Measurements from ENCODE around the gene PCNA.
A peak's percentile ranks its signal among the peaks of the same experiment; 100 is the strongest.
"Not testable (repeated sequence)": the region's sequence is repeated elsewhere in the genome, so short reads cannot be mapped to it uniquely, and the experiment has no call there.

PCNA gene

DNA sequence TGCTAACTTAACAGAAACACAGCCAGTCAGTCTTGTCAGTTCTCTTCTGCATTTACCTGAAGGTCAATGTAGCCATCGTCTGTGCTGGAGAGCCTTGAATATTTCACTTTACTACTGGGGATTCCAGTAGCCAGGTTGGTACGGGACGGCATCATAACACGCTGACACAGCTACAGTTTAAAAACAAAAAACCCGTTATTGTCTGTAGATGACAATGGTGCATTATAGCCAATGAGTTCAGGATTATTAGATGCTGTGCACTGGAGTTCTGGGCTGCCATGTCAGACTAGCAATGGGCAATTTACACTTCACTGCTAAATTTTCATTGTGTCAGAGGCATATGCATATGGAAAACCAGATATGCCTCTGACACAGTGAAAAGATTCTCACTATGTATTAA is 10.5 kb downstream of the PCNA start:
- H3K36me3 ChIP-seq (ENCODE audit: control insufficient read depth, low read length): peaks cover 77% of the 10 kb centered on the region
- TF ChIP-seq EZH2phosphoT487 (IDR thresholded peaks at IDR 0.05; ENCODE audit: borderline replicate concordance, low read length): no peak
- TF ChIP-seq, protein P1, sequence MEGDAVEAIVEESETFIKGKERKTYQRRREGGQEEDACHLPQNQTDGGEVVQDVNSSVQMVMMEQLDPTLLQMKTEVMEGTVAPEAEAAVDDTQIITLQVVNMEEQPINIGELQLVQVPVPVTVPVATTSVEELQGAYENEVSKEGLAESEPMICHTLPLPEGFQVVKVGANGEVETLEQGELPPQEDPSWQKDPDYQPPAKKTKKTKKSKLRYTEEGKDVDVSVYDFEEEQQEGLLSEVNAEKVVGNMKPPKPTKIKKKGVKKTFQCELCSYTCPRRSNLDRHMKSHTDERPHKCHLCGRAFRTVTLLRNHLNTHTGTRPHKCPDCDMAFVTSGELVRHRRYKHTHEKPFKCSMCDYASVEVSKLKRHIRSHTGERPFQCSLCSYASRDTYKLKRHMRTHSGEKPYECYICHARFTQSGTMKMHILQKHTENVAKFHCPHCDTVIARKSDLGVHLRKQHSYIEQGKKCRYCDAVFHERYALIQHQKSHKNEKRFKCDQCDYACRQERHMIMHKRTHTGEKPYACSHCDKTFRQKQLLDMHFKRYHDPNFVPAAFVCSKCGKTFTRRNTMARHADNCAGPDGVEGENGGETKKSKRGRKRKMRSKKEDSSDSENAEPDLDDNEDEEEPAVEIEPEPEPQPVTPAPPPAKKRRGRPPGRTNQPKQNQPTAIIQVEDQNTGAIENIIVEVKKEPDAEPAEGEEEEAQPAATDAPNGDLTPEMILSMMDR (IDR thresholded peaks at IDR 0.05; ENCODE audit: low read depth, low read length, poor library complexity, severe bottlenecking): no peak
- no peaks in the 10 kb centered on the region for H3K27me3 ChIP-seq (ENCODE audit: control insufficient read depth, low read length)
- peaks cover 16% of the 10 kb centered on the region for H3K4me1 ChIP-seq (ENCODE audit: control insufficient read depth, low read length)
- H3K4me2 ChIP-seq (ENCODE audit: low read length): no peak overlapping the region
- H3K27ac ChIP-seq (ENCODE audit: low read depth, low read length): no peak overlapping the region
- H3F3A ChIP-seq (ENCODE audit: control insufficient read depth, insufficient read depth): peaks cover 21% of the 10 kb centered on the region
- H3K79me2 ChIP-seq (ENCODE audit: control insufficient read depth, low read length): peaks cover 32% of the 10 kb centered on the region
- no peaks in the 10 kb centered on the region for H3K9me2 ChIP-seq (replicated peaks; ENCODE audit: control insufficient read depth, low read length)
- no peak overlapping the region for H3K4me3 ChIP-seq (ENCODE audit: low read length)
- no peaks in the 10 kb centered on the region for H3K9me3 ChIP-seq (ENCODE audit: control insufficient read depth, insufficient read depth, low read length)
- H4K20me1 ChIP-seq (ENCODE audit: control insufficient read depth, insufficient read depth, low read depth, low read length): no peaks in the 10 kb centered on the region

DNA sequence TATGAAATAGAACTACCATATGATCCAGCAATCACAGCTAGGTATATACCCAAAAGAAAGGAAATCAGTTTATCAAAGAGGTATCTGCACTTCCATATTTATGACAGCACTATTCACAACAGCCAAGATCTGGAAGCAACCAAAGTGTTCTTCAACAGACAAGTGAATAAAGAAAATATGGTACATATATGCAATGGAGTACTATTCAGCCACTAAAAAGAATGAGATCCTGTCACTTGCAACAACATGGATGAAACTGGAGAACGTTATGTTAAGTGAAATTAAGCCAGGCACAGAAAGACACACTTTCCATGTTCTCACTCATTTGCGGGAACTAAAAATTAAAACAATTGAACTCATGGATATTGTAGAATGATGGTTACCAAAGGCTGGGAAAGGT is 15.3 kb downstream of the PCNA start:
- Histone ChIP-seq H4K20me1 (ENCODE audit: control insufficient read depth, insufficient read depth, low read depth, low read length) (0 out of 2 replicates have a peak, but pooled peaks cover 3% of the 10 kb centered on the region), H3K4me3 (ENCODE audit: low read length) (no peak overlapping the region), H3K79me2 (ENCODE audit: control insufficient read depth, low read length) (peaks cover 11% of the 10 kb centered on the region), H3K9me2 (replicated peaks; ENCODE audit: control insufficient read depth, low read length) (no peaks in the 10 kb centered on the region), H3K36me3 (ENCODE audit: control insufficient read depth, low read length) (peaks cover 88% of the 10 kb centered on the region), H3K27me3 (ENCODE audit: control insufficient read depth, low read length) (no peaks in the 10 kb centered on the region), H3K9me3 (ENCODE audit: control insufficient read depth, insufficient read depth, low read length) (no peaks in the 10 kb centered on the region), H3K4me2 (ENCODE audit: low read length) (no peak overlapping the region), H3K4me1 (ENCODE audit: control insufficient read depth, low read length) (no peaks in the 10 kb centered on the region), H3F3A (ENCODE audit: control insufficient read depth, insufficient read depth) (peaks cover 17% of the 10 kb centered on the region; the same call in 1 of the 2 replicates), H3K27ac (ENCODE audit: low read depth, low read length) (no peak overlapping the region)
- TF ChIP-seq, protein P1 (IDR thresholded peaks at IDR 0.05; ENCODE audit: low read depth, low read length, poor library complexity, severe bottlenecking): no peak

DNA sequence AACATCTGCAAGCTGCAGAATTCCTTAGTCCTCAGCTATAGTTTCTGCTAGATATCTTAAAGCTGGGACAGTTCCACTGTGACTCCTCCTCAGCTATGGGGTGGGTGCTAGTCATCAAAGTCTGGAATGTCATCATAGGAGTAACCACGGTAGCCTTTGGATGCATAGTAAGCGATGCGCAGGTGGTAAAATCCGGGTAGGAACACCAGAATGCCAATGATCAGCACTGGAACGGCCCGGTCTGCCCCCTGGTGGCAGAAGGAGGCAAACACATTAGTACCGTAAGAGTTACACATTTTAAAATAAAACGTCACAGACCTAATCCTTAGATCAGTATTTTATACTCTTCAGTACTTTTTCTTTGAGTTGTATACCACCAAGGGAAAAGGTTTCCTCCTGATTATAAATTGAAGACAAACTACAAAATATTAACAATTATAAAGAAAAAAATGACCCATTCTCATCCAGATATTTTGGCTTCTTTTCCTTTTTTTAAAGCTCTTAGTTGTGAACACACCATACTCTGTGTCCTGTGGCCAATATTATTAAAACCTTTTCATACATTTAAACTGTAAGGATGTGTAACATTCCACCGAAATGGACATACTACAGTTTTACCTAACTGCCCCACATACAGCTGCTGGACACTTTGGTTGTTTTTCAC is 18.9 kb downstream of the PCNA start:
- no peaks in the 10 kb centered on the region for H3K9me2 ChIP-seq (replicated peaks; ENCODE audit: control insufficient read depth, low read length)
- peaks cover 14% of the 10 kb centered on the region; the same call in 1 of the 2 replicates for H3F3A ChIP-seq (ENCODE audit: control insufficient read depth, insufficient read depth)
- H3K4me3 ChIP-seq (ENCODE audit: low read length): no peak overlapping the region
- H4K20me1 ChIP-seq (ENCODE audit: control insufficient read depth, insufficient read depth, low read depth, low read length): 0 out of 2 replicates have a peak, but pooled peaks cover 3% of the 10 kb centered on the region
- no peaks in the 10 kb centered on the region for H3K4me1 ChIP-seq (ENCODE audit: control insufficient read depth, low read length)
- H3K27ac ChIP-seq (ENCODE audit: low read depth, low read length): no peak overlapping the region; the same call in 1 of the 2 replicates
- H3K36me3 ChIP-seq (ENCODE audit: control insufficient read depth, low read length): peaks cover 78% of the 10 kb centered on the region
- H3K79me2 ChIP-seq (ENCODE audit: control insufficient read depth, low read length): peaks cover 10% of the 10 kb centered on the region; the same call in 1 of the 2 replicates
- H3K27me3 ChIP-seq (ENCODE audit: control insufficient read depth, low read length): no peaks in the 10 kb centered on the region
- TF ChIP-seq EZH2phosphoT487 (IDR thresholded peaks at IDR 0.05; ENCODE audit: borderline replicate concordance, low read length): no peak
- TF ChIP-seq, protein P1 (IDR thresholded peaks at IDR 0.05; ENCODE audit: low read depth, low read length, poor library complexity, severe bottlenecking): peak; percentile 92
- no peaks in the 10 kb centered on the region for H3K9me3 ChIP-seq (ENCODE audit: control insufficient read depth, insufficient read depth, low read length)
- H3K4me2 ChIP-seq (ENCODE audit: low read length): no peak overlapping the region

DNA sequence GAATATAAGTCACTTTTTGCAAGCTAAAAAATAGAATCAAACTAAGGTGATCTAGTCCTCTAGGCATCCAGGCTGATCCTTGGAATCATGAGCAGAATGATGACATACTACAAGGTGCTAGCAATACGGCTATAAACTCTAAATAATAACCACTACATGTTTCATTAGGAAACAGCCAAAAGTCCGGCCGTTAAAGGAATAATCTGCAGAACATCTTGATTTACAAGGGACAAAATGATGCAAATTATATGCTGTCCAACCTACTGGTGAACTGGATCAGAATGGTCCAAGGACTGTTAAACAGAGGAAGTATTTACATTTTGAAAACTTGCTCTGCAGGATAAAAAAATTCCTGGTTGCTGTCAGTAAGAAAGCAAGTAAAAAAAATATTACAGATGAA is 19.8 kb downstream of the PCNA start:
- not testable (repeated sequence) for H3K4me1 ChIP-seq (ENCODE audit: control insufficient read depth, low read length); H3K4me2 ChIP-seq (ENCODE audit: low read length); H3K4me3 ChIP-seq (ENCODE audit: low read length); H3K9me3 ChIP-seq (ENCODE audit: control insufficient read depth, insufficient read depth, low read length); H3K9me2 ChIP-seq (replicated peaks; ENCODE audit: control insufficient read depth, low read length); H4K20me1 ChIP-seq (ENCODE audit: control insufficient read depth, insufficient read depth, low read depth, low read length); H3K27ac ChIP-seq (ENCODE audit: low read depth, low read length); H3K27me3 ChIP-seq (ENCODE audit: control insufficient read depth, low read length); H3K79me2 ChIP-seq (ENCODE audit: control insufficient read depth, low read length)
- H3K36me3 ChIP-seq (ENCODE audit: control insufficient read depth, low read length): peaks cover 73% of the 10 kb centered on the region
- H3F3A ChIP-seq (ENCODE audit: control insufficient read depth, insufficient read depth): peaks cover 14% of the 10 kb centered on the region; the same call in 1 of the 2 replicates

DNA sequence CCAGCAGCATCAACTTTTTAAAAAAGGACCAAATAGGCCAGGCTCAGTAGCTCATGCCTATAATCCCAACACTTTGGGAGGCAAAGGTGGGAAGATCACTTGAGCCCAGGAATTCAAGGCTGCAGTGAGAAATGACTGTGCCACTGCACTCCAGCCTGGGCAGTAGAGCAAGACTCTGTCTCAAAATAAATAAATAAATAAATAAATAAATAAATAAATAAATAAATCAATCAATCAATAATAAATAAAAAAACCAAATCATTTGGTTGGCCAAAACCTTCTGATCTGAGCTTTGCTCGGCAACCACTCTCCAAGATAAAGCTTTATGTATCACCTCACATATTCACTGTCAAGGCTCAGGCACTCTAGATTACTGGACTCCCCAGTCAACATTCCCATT is 20.7 kb downstream of the PCNA start:
- H3K4me2 ChIP-seq (ENCODE audit: low read length); H3K4me1 ChIP-seq (ENCODE audit: control insufficient read depth, low read length); H3K27me3 ChIP-seq (ENCODE audit: control insufficient read depth, low read length); H3K4me3 ChIP-seq (ENCODE audit: low read length); H3K27ac ChIP-seq (ENCODE audit: low read depth, low read length); H3K79me2 ChIP-seq (ENCODE audit: control insufficient read depth, low read length); H3K9me3 ChIP-seq (ENCODE audit: control insufficient read depth, insufficient read depth, low read length); H4K20me1 ChIP-seq (ENCODE audit: control insufficient read depth, insufficient read depth, low read depth, low read length); H3K9me2 ChIP-seq (replicated peaks; ENCODE audit: control insufficient read depth, low read length): not testable (repeated sequence)
- H3F3A ChIP-seq (ENCODE audit: control insufficient read depth, insufficient read depth): peaks cover 11% of the 10 kb centered on the region; the same call in 1 of the 2 replicates
- H3K36me3 ChIP-seq (ENCODE audit: control insufficient read depth, low read length): peaks cover 66% of the 10 kb centered on the region

All from DOHH2 (cell line).